Endothelial cell of umbilical vein (primary cell): Measurements from ENCODE around the gene LRRC61. TPM values are rescaled to one million over a fixed set of nuclear protein-coding genes. Genes with fewer than 3 reads are reported as not detected.
"Not testable (repeated sequence)": the region's sequence is repeated elsewhere in the genome, so short reads cannot be mapped to it uniquely, and the experiment has no call there.

Experiments used
- BruUV-seq: library from RNA; stranded (reverse); fragments of 400-500 nt; replicated peaks from 2 replicates; lab custom pipeline; 2021; lab: Mats Ljungman, UMichigan
- CTCF ChIA-PET: fragments of 300-600, 350-600 bp; sonication (Branson Sonifier 250); formaldehyde crosslinking; loops from one replicate; lab custom pipeline; 2021; ENCODE audit warnings: antibody characterized with exemption, inconsistent platforms; lab: Charles Lee
- POLR2A ChIA-PET: fragments of 300-600, 350-600 bp; sonication (Branson Sonifier 250); formaldehyde crosslinking; loops from one replicate; lab custom pipeline; 2021; ENCODE audit warnings: antibody characterized with exemption, inconsistent platforms; lab: Charles Lee
- DNase-seq: peaks from one replicate; pipeline ENCODE4 v3.0.0-alpha.2; 2011; ENCODE audit warnings: low read depth, low spot score
- FAIRE-seq: peaks from 2 replicates; lab custom pipeline; 2011; peaks lifted over from hg19 to GRCh38; lab: Jason Lieb, UNC
- H2AFZ ChIP-seq: 2 replicates; pipeline ENCODE4 v1.6.0; 2012; ENCODE audit warnings: low read depth, low read length, control low read depth, inconsistent platforms
- H3K27ac ChIP-seq: 2 replicates; pipeline ENCODE4 v1.5.1; 2011; ENCODE audit warnings: low read depth, mild to moderate bottlenecking, control low read depth, low read length, moderate library complexity; ENCODE audit not compliant: insufficient read depth
- H3K27me3 ChIP-seq, 2 experiments: 2 replicates each; pipeline versions ENCODE4 v1.6.0 to v1.6.1; 2011; ENCODE audit warnings: low read length in 2 of 2, mixed read lengths in 1 of 2; ENCODE audit not compliant: control insufficient read depth in 2 of 2, insufficient read depth in 2 of 2
- H3K36me3 ChIP-seq, 2 experiments: 2 replicates in 1 of 2; 3 replicates in 1 of 2; pipeline ENCODE4 v1.5.1; 2011; ENCODE audit warnings: low read length in 2 of 2, mild to moderate bottlenecking in 1 of 2, moderate library complexity in 1 of 2; ENCODE audit not compliant: control insufficient read depth in 2 of 2, insufficient read depth in 2 of 2; ENCODE audit errors: extremely low read depth in 1 of 2
- H3K4me1 ChIP-seq: 3 replicates; pipeline ENCODE4 v1.5.1; 2011; ENCODE audit warnings: mild to moderate bottlenecking, low read length; ENCODE audit not compliant: control insufficient read depth, insufficient read depth; ENCODE audit errors: extremely low read depth
- H3K4me2 ChIP-seq: 2 replicates; pipeline ENCODE4 v1.6.1; 2011; ENCODE audit warnings: low read length, control low read depth, mixed read lengths; ENCODE audit not compliant: insufficient read depth
- H3K4me3 ChIP-seq, 3 experiments: fragments of 200-600 bp in 1 of 3; sonication (generic), shearing (Covaris generic) in 1 of 3; replicated peaks in 1 of 3; 2 replicates each; pipeline ENCODE4 v1.5.1; 2011 to 2016; ENCODE audit warnings: control low read depth in 3 of 3, low read length in 3 of 3, mild to moderate bottlenecking in 2 of 3, inconsistent platforms in 1 of 3, low read depth in 1 of 3, moderate library complexity in 1 of 3; ENCODE audit not compliant: insufficient read depth in 1 of 3
- H3K79me2 ChIP-seq: 2 replicates; pipeline ENCODE4 v1.6.0; 2012; ENCODE audit warnings: low read length, inconsistent platforms; ENCODE audit not compliant: control insufficient read depth, insufficient read depth
- H3K9ac ChIP-seq: replicated peaks from 2 replicates; pipeline ENCODE3; 2011; ENCODE audit warnings: low read length, control low read depth; ENCODE audit not compliant: insufficient read depth; ENCODE audit errors: extremely low read depth
- H3K9me1 ChIP-seq: replicated peaks from 3 replicates; pipeline ENCODE4 v1.6.0; 2011; ENCODE audit warnings: mild to moderate bottlenecking, low read length; ENCODE audit not compliant: control insufficient read depth, insufficient read depth; ENCODE audit errors: extremely low read depth
- H3K9me3 ChIP-seq: replicated peaks from 2 replicates; pipeline ENCODE4 v1.5.1; 2012; ENCODE audit warnings: low read length, inconsistent platforms; ENCODE audit not compliant: control insufficient read depth, insufficient read depth
- H4K20me1 ChIP-seq: replicated peaks from 2 replicates; pipeline ENCODE3; 2011; ENCODE audit warnings: mild to moderate bottlenecking, low read length; ENCODE audit not compliant: control insufficient read depth, insufficient read depth; ENCODE audit errors: extremely low read depth
- dilution Hi-C: fragments of 300-500 bp; cut with MboI; formaldehyde crosslinking; loops from one replicate; pipeline ENCODE4 v1.15.0; 2019; ENCODE audit warnings: low sequenced_read_pairs; ENCODE audit not compliant: extremely low pct_ligation_motif_present
- intact Hi-C: fragments of 100-400 bp; cut with micrococcal nuclease; formaldehyde crosslinking; loops from one replicate; pipeline ENCODE4 v1.10.0; 2022
- polyA plus RNA-seq, 4 experiments: library from polyadenylated mRNA; depleted of rRNA in 3 of 4; stranded (reverse) in 3 of 4; unstranded in 1 of 4; fragments of >200 nt; gene quantifications; 2 replicates each; pipeline versions ENCODE4 v1.2.1 to v1.2.3, GENCODE V29; 2011 to 2012; ENCODE audit warnings: missing spikeins in 1 of 4
- total RNA-seq: library from RNA; stranded (reverse); gene quantifications from 2 replicates; pipeline ENCODE4 v1.2.3, GENCODE V29; 2021

LRRC61 gene
- total and polyA plus RNA-seq, 2 donors (not counting 3 experiments of a cell fraction or from before 2014, with no cell fraction given): 0.72 TPM; not detected in 1

GRCh38 chr7:150283111-150283510, 40.0 kb upstream of the LRRC61 start:
- H3K4me3 ChIP-seq, H3K9me3 ChIP-seq, H2AFZ ChIP-seq, H3K36me3 ChIP-seq, dilution Hi-C loops, DNase-seq, BruUV-seq, H3K4me2 ChIP-seq, H3K79me2 ChIP-seq, H3K27ac ChIP-seq, FAIRE-seq, H3K9me1 ChIP-seq, POLR2A ChIA-PET, CTCF ChIA-PET, H3K27me3 ChIP-seq, H4K20me1 ChIP-seq, H3K4me1 ChIP-seq, H3K9ac ChIP-seq: not testable (repeated sequence)
- intact Hi-C loops: loop anchor here (10.0 kb wide), 1 partner anchor 472 kb away; no protein-coding TSS in a partner anchor

- dilution Hi-C loops, H3K9ac ChIP-seq, H3K4me2 ChIP-seq, H3K27me3 ChIP-seq, H3K9me3 ChIP-seq, H3K4me3 ChIP-seq, POLR2A ChIA-PET, H3K27ac ChIP-seq, H3K4me1 ChIP-seq, CTCF ChIA-PET, BruUV-seq, H3K36me3 ChIP-seq, H2AFZ ChIP-seq, H4K20me1 ChIP-seq, H3K9me1 ChIP-seq, DNase-seq, H3K79me2 ChIP-seq: not testable (repeated sequence)
- intact Hi-C loops: loop anchor here (10.0 kb wide), 1 partner anchor 471 kb away; no protein-coding TSS in a partner anchor
- peak; percentile 75 for FAIRE-seq
Observed at GRCh38 chr7:150283608-150284007, 39.5 kb upstream of the LRRC61 start.
